IPS-NIHi7 (cell line): ENCODE results near the gene TXN2.
"Not testable (repeated sequence)": the region's sequence is repeated elsewhere in the genome, so short reads cannot be mapped to it uniquely, and the experiment has no call there.

Source experiments
- DNase-seq: peaks from one replicate; pipeline ENCODE4 v3.0.0; 2012; ENCODE audit warnings: mixed read lengths; ENCODE audit errors: extremely low spot score

The TXN2 gene, protein sequence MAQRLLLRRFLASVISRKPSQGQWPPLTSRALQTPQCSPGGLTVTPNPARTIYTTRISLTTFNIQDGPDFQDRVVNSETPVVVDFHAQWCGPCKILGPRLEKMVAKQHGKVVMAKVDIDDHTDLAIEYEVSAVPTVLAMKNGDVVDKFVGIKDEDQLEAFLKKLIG

DNA sequence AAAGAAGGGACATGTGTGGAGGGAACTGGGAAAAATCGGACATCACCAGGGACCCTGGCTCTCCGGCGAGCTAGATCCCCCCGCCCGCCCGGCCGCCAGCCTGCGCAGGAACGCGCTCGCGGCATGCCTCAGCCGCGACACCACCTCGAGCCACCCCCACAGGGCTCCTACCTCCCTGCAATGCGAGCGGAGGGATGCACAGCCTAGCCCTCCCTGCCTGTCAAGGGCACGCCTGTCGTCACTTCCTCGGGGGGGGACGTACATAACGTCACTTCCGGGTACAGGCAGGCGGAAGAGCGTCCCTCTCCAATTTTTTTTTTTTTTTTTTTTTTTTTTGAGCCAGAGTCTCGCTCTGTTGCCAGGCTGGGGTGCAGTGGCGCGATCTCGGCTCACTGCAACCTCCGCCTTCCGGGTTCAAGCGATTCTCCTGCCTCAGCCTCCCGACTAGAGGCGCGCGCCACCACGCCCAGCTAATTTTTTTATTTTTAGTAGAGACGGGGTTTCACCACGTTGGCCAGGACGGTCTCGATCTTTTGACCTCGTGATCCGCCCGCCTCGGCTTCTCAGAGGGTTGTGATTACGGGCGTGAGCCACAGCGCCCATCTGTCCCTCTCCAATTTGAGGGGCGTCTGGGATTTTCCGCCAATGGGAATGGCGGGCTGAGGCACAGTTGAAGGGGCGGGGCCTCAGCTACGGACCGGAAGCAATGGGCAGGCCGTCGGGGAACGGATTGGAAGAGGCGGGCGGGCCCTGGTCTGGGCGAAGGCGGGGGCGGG, at the start of gene TXN2:
Gene TXN2 (minus strand): TSS at position 248 of the 776 bp plus-strand sequence. CDS start 803 bp downstream, outside the sequence.
- peak; percentile 95 for DNase-seq

DNA sequence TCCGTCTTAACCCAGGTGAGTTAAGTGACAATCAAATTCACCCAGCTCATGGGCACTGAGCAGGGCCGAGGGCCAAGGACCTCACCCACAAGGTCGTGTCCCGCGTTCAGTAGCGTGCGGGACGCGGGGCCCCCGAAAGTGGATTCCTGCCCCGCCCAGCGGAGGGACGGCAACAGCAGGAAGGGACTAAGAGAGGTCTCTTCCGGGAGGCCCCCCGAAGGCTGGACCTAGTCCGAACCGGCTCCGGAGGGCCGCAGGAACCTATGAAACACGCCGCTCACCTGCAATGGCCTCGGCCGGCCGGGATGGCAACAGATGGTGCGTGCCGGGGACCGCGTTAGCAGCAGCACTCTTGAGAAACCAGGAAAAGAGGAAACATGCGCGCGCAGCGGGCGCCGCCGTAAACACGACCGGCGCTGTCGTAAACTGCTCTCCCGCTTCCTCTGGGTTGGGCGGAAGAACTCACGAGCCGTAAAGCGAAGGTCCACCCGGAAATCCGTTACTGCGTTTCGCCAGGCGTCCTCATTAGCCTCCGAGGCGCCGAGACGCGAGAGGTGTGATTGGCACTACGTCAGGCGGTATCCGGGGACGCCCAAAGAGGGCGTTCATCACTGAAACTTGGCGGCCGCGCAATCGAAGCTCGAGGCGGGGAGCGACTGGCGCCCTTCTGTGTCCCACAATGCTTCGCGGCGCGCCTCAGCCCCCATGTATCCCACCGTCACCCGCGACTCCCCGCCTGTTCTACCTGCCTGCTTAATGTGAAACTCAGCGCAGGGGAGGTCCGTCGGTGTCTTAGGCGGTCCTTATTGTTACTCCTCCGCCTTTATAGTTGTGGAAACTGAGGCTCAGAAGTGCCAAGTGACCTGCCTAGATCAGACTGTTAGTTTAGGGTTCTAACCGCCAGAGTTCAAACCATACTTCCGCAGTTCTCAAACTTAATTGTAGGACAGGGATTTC, 47.6 kb upstream of the TXN2 start, which contains the start of gene EIF3D:
Gene EIF3D (minus strand): TSS at position 372 of the 957 bp plus-strand sequence. CDS start 3,045 bp downstream, outside the sequence.
- DNase-seq: peak; percentile 95

DNA sequence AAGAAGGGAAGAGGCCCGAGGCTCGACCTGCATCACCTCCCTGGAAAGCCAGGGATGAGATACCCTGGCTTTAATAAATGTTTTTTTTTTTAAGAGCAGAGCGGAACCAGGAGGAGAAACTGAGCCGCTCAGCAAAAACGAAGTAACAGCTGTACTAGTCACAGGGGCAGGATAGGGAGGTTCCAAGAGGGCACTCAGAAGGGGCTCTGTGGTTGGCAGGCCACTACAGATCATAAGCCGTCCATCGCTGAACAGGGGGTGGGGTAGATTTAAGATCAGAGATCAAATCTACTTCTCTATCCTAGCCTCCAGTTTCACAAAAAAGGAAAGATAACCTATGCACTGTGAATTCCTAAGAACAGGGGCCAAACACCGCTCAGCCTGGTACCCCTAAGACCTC, 46.9 kb upstream of the TXN2 start:
- DNase-seq: no peak

DNA sequence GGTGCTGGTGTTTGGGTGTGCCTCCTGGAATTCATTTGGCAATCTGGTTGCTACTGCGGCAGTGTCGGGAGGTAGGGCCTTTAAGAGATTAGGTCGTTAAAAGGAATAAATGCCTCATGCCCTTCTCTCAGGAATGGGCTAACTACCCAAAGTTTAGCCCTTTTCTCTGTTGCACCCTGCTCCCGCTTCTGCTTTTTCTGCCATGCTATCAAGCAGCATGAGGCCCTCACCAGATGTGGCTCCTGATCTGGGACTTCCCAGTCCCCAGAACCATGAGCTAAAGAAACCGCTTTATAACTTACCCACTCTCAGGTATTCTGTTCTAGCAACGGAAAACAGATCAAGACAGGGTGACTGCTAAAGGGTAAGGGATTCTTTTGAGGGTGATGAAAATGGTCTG, 41.2 kb upstream of the TXN2 start:
- DNase-seq: no peak

DNA sequence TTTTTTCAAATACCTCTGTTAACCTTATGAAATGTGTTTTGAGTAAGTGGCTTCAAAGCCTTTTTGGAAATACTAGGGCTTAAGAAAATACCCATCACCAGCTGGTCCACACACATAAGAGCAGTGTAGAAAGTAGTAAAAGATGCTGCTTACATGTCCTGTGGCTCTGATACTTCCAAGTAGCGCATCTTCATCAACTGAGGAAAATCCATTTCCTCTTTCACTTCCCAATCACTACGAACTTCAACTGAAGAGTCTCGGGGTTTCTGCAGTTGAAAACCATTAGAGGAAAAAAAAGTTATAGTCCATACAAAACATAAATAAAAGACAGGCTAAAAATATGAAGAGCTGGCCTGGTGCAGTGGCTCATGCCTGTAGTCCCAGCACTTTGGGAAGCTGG, 39.0 kb upstream of the TXN2 start:
- no peak for DNase-seq

DNA sequence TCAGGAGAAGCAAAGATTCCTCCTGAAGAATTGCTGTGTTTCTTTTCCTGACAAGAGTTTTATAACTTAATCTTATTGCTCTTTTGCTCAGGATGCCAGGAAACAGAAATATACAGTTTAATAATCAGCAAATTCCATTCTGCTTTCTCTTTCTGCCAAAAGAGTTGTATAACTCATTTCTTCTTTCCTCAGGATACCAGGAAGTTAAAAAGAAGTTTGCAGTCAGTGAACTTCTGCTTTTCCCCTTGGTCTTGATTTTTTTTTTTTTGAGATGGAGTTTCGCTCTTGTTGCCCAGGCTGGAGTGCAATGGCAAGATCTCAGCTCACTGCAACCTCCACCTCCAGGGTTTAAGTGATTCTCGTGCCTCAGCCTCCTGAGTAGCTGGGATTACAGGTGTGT, 38.5 kb upstream of the TXN2 start:
- DNase-seq: not testable (repeated sequence)

DNA sequence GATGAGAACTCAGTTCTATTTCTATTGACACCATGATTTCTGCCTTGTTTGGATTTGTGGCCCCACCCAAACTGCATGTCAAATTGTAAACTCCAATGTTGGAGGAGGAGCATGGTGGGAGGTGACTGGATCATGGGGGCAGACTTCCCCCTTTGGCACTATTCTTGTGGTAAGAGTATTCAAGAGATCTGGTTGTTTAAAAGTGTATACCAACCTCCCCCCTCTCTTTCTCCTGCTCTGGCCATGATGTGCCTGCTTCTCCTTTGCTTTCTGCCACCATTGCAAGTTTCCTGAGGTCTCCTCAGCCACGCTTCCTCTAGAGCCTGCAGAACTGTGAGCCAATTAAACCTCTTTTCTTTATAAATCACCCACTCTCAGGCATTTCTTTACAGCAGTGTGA, 33.3 kb upstream of the TXN2 start:
- no peak for DNase-seq

DNA sequence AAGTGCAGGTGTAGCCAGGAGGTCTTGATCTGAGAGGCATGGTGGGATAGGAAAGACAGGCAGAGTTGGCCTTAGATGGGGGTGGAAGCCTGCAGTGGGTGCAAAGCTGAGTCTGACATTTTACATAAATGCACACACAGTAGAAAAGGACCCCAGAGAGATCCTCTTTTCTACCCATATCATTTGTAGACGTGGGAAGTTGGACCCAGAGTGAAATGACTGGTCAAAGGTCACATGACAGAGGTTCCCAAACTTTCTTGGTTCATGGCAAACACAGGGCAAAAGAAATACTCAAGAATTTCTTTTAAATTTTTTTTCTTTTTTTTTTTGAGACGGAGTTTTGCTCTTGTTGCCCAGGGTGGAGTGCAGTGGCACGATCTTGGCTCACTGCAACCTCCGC, 31.6 kb upstream of the TXN2 start:
- no peak for DNase-seq

DNA sequence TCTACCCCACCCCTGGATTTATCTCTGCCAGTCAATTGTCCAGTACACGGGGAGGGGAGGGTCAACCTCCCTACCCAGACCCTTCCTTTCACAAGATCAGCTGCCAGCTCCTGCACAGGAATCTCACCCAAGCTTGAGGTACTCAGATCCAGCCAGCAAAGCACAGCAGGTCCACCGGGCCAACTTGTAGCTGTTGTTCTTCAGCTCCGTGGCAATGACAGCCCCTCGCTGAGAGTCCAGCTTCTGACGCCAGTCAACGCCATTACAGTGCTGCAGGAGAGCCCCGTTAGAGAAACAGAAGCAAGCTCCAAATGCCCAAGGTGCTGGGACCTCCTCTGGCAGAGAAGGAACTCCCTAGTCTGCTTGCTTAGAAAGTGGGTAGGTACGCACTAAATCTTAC, 30.9 kb upstream of the TXN2 start:
- no peak for DNase-seq

DNA sequence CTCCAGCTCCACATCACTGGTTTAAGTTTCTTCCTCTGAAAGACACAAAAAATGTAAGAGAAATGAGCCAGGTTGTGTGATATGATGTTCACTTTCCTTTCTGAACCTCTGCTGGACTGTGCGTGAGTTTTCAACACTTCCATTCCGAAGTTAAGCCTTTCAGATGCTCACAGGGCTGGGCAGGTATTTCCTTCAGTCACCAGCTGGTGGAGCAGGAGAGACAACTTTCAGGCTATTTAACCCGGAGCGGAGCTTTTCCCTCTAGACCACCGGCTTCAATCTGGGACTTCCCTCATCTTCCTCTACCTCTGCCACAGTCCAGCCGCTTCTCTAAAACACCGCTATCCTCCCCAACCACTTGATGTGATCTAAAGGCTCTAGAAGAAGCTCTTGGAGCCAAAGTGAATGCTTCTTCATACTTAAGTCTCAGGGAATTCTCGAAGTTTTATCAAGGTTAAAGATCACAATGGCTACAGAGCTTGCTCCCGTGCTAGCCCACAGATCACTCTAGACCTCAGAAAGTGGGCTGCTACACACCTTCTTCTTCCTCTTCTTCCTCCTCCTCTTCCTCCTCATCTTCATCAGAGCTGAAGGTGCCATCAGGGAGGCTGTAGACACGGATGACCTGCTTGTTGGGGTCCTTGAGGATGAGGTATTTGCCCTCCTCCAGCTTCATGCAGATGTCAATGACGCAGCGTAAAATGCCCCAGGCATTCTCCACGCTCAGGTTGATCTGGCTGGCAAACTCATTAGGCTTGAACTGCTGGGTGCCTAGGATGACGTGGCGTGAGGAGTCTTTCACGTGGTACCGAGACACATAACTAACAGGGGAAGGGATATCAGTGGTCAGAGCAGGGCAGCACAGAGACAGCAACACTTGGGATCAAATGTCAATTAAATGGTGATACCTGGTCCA, 29.8 kb upstream of the TXN2 start:
- peak; percentile 75 for DNase-seq

DNA sequence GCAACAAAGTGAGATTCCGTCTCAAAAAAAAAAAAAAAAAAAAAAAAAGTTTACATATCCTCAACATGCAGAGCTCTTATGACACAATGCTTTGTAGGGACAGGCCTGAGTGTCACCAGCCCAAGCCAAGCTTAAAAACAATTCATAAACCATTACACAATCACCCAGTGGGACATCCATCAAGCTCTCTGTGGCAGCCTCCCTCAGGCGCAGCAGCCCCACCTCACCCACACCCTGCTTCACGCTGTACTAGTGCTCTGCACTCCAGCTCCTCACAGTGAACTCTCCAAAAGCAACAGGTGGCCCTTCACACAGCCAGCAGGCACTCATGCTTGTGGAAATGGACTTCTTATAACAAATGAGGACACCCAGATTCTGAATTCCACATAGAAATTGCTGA, 28.9 kb upstream of the TXN2 start:
- no peak for DNase-seq

DNA sequence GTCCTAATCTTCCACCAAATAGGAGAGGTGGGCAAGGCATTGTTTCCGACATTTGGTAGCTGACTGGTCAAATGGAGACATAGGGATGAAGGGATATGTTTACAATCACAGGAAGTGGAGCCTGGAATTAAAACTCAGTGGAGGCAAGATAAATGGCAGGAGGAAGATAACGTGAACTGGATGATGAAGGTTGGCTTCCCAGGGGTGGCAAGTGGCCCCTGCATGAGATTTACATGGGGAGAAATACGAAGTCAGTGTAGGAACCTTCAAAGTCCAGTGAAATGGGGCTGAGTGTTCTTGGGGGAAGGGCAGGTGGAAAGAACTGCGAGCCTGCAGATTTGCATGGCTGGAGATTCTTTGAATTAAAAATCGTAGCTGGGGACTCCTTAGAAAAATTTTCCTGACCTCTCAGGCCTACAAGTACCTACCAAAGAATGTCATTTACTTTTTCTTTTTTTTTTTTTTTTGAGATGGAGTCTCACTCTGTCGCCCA, 26.1 kb upstream of the TXN2 start:
- DNase-seq: no peak

DNA sequence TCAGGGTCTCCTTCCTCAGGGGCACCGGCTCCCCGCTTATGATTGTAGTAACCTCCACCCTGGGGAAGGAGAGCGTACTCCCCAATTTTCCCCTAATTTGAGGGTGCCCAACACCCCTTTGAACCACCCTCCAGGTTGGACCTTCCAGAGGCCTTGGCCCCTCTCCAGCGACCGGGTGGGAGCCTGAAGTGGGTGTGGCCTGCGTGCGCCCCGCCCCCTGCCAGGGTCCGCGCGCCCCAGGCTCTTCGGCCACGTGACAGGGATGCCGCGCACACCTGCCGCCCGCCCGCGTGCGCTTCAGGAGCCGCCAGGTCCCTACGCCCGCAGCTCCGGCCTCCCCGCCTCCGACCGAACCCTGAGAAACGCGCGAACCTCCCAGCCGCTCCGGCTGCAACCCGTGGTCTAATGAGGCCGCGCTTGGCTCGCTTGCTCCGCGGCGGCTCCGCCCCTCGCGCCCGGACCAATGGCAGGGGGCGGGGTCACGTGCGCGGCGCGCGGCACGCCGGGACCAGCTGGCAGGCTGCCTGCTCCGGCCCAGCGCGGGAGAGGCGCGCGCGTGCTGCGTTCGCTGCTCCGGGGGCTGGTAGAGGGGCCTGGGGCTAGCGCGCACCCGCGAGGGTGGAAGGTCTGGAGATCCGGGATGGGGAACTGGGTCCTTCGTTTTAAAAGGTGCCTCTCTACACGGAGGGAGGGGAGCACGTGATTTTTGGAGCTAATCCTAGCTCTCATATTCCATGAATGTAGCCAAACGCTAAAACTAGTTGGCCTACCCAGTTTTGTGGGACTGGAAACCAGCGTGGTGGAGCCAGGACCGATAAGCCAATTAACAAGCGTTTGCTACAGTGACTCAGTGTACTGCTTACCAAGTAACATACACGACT, 25.4 kb upstream of the TXN2 start, which contains the start of gene FOXRED2:
Gene FOXRED2 (minus strand): TSS at position 404 of the 881 bp plus-strand sequence. CDS start 618 bp downstream, outside the sequence.
- peak; percentile 97 for DNase-seq

DNA sequence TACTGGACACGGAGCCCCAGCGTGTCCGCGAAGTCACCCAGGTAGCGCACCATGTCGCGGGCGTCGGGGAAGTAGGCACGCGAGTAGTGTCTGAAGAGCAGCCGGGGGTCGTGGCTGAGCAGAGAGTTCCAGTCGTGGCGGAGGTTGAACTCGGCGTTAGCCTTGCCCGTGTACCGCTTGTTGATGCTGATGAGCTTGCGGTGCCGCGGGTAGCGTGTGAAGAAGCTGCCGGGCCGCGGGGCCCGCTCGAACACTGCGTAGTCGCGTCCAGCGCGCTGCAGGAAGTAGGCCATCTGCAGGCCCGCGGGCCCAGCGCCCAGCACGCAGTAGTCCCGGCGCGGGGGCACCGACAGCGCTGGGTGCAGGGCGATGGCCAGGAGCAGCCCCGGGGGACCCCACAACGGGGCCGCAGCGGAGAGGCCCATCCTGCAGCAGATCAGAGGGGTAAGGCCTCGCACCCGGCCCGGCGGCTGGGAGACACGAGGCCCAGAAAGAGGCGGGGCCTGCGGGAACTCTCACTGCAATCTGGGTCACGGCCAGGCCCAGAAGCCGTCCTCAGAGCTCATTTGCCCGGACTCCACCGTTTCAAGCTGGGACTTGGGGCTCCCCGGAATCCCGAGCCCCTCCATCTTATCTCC, 24.7 kb upstream of the TXN2 start:
- DNase-seq: no peak

DNA sequence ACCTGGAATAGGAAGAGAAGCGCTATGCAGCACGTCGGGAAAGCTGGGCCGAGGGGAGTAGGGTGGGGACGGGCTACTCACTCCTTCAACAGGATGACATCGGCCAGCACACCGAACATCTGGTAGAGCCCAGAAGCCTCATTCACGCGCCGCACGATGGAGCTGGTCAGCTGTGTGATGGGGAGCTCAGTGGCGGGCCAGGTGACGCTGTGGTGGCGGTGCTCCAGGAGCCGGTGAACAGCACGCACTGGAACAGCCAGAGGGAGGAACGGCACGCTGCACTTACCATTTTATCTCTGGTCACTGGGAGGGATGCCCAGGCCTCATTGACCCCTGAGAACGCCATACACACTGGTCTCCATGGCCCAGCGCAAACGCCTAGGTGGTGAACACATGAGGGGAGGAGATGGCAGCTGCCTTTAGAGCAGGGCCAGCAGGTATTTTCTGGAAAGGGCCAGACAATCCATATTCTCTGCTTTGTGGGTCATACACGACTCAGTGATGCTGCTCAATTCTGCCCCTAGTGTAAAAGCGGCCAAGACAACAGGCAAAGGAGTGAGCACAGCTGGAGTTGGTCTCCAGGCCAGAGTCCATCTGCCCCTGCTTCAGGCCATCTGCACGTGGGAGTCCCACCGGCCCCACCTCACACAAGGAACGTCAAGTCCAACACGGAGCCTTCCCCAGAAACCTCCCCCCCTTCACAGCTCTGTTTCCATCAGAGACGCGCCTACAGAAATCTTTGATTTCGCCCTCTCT, 16.6 kb upstream of the TXN2 start:
- DNase-seq: no peak

DNA sequence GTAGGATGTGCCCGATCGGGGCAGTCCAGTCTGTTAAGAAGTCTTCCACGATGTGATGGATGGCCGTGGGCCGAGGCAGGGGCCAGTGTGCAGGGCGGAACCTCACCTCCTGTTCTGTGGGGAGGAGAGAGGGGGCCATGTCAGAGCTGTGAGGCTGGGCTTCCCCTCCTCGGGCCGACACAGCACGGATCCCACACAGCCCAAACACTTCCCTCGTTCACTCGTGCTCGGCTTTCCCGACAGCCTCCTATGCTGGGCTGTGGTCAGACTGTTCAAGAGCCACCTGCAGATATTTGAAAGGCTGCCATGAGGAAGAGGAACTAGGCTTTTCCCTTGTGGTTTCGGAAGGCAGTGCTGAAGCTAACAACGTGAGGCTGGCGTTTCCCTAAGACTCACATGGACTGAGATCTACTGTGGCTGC, 12.3 kb upstream of the TXN2 start:
- DNase-seq: no peak

DNA sequence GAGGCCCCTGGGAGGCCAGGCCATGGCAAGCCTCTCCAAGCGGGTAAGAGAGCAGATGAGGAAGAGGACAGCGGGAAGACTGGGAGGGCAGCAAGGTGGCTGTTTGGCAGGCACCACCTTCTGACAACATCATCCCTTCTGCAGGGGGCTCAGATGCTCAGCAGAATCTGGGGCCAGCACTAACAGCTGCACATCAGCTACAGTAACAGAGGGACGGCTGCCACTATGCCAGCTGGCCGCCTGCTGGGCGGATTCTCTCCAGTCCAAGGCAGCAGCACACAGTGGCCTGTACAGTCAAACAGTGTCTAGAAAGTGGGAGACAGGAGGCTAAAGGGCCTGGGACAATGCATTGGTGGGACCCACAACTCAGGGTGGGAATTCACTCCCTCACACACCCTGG, 10.7 kb upstream of the TXN2 start:
- no peak for DNase-seq

DNA sequence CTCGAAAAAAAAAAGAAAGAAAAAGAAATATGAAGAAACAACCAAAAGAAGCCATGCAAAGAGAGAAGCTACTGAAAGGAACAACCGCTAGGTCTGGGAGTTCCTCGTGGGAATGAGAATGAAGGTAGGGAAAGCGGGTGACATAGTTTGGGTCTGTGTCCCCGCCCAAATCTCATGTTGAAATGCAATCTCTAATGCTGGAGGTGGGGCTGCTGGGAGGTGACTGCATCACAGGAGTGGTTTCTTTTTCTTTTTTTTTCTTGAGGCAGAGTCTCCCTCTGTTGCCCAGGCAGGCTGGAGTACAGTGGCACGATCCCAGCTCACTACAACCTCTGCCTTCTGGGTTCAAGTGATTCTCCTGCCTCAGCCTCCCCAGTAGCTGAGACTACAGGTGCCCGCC, 9.7 kb upstream of the TXN2 start:
- no peak for DNase-seq
